ENCODE results near the gene SLC6A8. TPM values are rescaled to one million over a fixed set of nuclear protein-coding genes. Genes with fewer than 3 reads are reported as not detected.
A peak's percentile ranks its signal among the peaks of the same experiment; 100 is the strongest.
"Not testable (repeated sequence)": the region's sequence is repeated elsewhere in the genome, so short reads cannot be mapped to it uniquely, and the experiment has no call there.

SLC6A8 gene
- total RNA-seq, 1 donor from 2014 or later: 229 TPM

GRCh38 chrX:153726286-153727122, 38.8 kb downstream of the SLC6A8 start:
- peak; percentile 64 for DNase-seq
- H3K4me3 ChIP-seq: peak overlapping the region; percentile 81
- TF ChIP-seq CTCF (IDR thresholded peaks at IDR 0.05; ENCODE audit: borderline replicate concordance): no peak
- H3K27ac ChIP-seq (replicated peaks): peak overlapping the region; percentile 93
- H3K4me1 ChIP-seq: peaks cover 68% of the 10 kb centered on the region
- no peaks in the 10 kb centered on the region for H3K27me3 ChIP-seq (ENCODE audit: low read depth)
- H3K36me3 ChIP-seq: peaks cover 10% of the 10 kb centered on the region
- H3K9me3 ChIP-seq (replicated peaks): no peaks in the 10 kb centered on the region
- intact Hi-C loops (cut with micrococcal nuclease): no loop called here

DNA sequence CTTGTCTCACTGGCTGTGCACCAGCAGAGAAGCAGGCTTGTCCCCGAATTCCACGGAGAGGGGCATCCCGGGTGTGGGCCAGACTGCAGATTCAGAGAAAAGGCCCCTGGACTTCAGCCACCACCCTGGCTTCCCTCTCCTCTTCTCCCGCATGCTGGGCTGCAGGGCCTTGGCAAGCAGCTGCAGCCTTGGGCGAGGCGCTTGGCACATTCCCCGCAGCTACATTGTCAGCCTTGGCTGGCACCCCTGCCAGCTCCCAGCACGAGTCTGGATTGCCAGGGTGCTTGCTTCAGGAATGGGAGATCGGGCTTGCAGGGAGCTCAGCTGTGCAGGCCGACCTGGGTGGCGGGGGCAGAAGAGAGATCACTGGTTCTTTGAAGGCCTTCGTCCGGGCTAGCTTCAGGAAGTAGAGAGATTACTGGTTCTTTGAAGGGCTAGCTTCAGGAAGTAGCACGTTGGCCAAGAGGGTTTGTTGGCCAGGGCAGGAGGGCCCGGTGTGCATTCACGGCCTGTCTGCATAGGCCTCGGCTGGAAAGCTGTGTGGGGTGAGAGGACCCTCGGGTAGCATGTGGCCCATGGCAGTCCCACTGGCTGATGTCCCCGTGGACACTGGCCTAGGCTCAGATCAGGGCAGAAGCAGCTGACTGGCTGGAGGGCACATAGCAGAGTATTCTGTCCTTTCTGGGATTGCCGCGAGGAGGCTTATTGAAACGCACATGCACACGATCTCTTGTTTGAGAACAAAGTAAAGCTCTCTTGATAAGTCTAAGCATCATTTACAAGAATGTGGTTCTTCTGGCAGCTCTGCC, 39.6 kb downstream of the SLC6A8 start:
- intact Hi-C loops (cut with micrococcal nuclease): no loop called here
- H3K4me3 ChIP-seq: peak overlapping the region; percentile 81
- no peaks in the 10 kb centered on the region for H3K27me3 ChIP-seq (ENCODE audit: low read depth)
- peak overlapping the region; percentile 93 for H3K27ac ChIP-seq (replicated peaks)
- peak; percentile 62 for DNase-seq
- H3K4me1 ChIP-seq: peaks cover 62% of the 10 kb centered on the region
- H3K36me3 ChIP-seq: peaks cover 16% of the 10 kb centered on the region
- H3K9me3 ChIP-seq (replicated peaks): no peaks in the 10 kb centered on the region
- TF ChIP-seq CTCF (IDR thresholded peaks at IDR 0.05; ENCODE audit: borderline replicate concordance): no peak

DNA sequence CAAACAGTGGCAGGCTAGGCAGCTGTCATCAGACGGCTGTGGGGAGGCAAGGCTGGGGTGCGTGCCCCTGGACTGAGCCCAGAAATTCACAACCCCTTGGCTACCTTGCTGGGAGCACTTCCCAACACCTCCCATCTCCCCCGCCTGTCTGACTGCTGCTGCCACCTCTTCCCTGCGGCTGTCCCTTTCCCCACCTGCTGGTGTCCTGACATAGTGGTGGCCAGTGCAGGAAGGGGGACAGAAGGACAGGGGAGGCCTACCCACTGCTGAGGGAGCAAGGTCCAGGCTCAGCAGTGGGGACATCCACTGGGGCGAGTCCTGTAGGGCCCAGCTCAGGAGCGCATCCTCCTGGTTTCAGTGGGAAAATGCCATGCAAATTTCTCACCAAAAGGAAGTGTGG, 40.4 kb downstream of the SLC6A8 start:
- DNase-seq: no peak
- Histone ChIP-seq H3K9me3 (replicated peaks) (no peaks in the 10 kb centered on the region), H3K4me3 (no peak overlapping the region), H3K27ac (replicated peaks) (peak overlapping the region; percentile 93), H3K27me3 (ENCODE audit: low read depth) (no peaks in the 10 kb centered on the region), H3K36me3 (peaks cover 16% of the 10 kb centered on the region), H3K4me1 (peaks cover 54% of the 10 kb centered on the region)
- intact Hi-C loops (cut with micrococcal nuclease): no loop called here
- no peak for TF ChIP-seq CTCF (IDR thresholded peaks at IDR 0.05; ENCODE audit: borderline replicate concordance)

DNA sequence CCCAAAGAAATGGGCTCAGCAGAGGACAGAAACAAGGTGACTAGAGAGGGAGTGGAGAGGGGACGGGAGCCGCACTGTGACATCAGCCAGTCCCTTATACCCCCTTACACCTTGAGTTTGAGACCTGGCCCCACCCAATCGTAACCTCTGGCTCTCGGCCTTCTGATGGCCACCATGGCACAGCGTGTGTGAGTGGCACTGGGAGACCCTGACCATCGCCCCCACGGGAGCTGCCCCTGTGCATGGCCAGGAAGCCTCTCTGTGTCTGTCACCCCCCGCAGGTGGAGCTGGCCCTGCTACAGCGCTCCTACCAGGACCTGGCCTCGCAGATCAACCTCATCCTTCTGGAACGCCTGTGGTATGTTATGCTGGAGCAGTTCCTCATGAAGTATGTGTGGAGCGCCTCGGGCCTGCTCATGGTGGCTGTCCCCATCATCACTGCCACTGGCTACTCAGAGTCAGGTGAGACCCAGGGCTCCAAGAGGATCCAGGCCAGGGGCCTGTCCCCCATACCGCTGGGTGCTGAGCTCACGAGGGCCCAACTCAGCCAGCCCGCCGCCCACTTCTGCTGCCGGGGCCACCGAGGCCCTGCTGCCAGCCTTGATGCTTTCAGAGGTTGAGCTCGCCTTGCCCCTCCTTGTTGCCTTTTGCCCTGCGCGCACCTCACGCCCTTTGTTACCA, 41.4 kb downstream of the SLC6A8 start:
- no peak overlapping the region for H3K4me3 ChIP-seq
- TF ChIP-seq CTCF (IDR thresholded peaks at IDR 0.05; ENCODE audit: borderline replicate concordance): no peak
- H3K36me3 ChIP-seq: peaks cover 16% of the 10 kb centered on the region
- intact Hi-C loops (cut with micrococcal nuclease): no loop called here
- no peak for DNase-seq
- H3K9me3 ChIP-seq (replicated peaks): no peaks in the 10 kb centered on the region
- peaks cover 44% of the 10 kb centered on the region for H3K4me1 ChIP-seq
- H3K27me3 ChIP-seq (ENCODE audit: low read depth): no peaks in the 10 kb centered on the region
- no peak overlapping the region for H3K27ac ChIP-seq (replicated peaks)

GRCh38 chrX:153730115-153730514, 42.4 kb downstream of the SLC6A8 start:
- DNase-seq; H3K9me3 ChIP-seq (replicated peaks); intact Hi-C loops (cut with micrococcal nuclease); H3K27me3 ChIP-seq (ENCODE audit: low read depth); H3K27ac ChIP-seq (replicated peaks); H3K4me3 ChIP-seq: not testable (repeated sequence)
- H3K4me1 ChIP-seq: peaks cover 40% of the 10 kb centered on the region
- H3K36me3 ChIP-seq: peaks cover 16% of the 10 kb centered on the region

Measured in left ventricle myocardium inferior (tissue), 1 donor.